ENCODE results near the gene GPR89A.
"Not testable (repeated sequence)": the region's sequence is repeated elsewhere in the genome, so short reads cannot be mapped to it uniquely, and the experiment has no call there.

GPR89A gene

DNA sequence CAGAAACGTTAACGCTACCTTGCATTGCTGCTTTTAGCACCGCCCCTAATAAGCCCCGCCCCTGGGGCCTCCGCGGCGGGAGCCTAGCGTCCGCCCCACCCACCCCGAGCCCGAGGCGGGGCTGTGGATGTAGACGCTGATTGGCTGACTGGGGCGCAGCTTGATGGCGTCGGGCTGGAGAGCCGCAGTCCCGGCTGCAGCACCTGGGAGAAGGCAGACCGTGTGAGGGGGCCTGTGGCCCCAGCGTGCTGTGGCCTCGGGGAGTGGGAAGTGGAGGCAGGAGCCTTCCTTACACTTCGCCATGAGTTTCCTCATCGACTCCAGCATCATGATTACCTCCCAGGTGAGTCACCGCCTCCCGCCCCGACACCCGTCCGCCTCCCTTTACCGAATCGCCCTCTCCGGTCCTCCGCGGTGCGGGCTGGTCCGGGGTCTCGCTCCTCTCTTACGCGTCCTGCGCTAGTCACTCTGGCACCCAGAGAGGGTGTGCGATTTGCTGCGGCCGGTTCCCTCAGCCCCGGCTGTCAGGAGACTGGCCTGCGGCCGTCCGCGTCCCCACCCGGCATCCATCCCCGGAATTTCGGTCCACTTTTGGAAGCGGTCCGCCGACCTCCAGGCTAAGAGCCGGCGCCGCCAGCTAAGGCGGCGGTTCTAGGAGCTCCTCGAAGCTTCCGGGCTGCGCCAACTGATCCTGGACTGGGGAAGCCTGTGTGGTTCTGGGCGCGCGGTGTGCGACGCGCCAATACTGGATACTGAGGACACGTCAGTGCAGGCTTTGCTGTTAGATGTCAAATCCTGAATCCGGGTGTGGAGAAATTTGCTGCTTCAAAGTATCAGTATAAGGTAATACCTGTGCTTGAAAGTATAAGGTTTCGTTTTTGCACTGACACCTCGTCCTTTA lies at the start of gene GPR89A:
GPR89A (plus strand) TSS at position 156 of the 901 bp plus-strand sequence; CDS start at position 302, 146 bp downstream.
- DNase-seq = peak; percentile 95 to 96

- DNase-seq = not testable (repeated sequence)
These were observed 21.0 kb upstream of the GPR89A start for GRCh38 chr1:145586820-145587219.

- DNase-seq = peak; percentile 19 to 32
These were observed 17.0 kb upstream of the GPR89A start for GRCh38 chr1:145590806-145591205.

GRCh38 chr1:145592347-145592746 lies 15.4 kb upstream of the GPR89A start:
- not testable (repeated sequence) for DNase-seq

- DNase-seq = not testable (repeated sequence)
These were observed 12.4 kb upstream of the GPR89A start for GRCh38 chr1:145595421-145595820.

GRCh38 chr1:145596236-145596635 lies 11.6 kb upstream of the GPR89A start:
- DNase-seq = not testable (repeated sequence)

DNA sequence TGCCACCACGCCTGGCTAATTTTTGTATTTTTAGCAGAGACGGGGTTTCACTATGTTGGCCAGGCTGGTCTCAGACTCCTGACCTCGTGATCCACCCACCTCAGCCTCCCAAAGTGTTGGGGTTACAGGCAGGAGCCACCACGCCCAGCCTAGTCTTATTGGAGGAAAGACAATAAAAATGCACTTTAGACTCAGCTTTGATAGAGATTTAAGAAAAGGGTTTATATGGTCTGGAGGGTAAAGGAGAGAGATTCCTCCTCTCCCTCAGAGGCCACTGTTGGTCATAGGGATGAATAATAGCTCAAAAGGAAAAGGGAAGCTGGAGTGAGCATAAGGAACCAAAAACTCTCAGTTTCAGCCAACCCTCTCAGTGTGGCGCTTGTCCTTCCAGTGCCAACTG lies 8.4 kb upstream of the GPR89A start:
- not testable (repeated sequence) for DNase-seq

DNA sequence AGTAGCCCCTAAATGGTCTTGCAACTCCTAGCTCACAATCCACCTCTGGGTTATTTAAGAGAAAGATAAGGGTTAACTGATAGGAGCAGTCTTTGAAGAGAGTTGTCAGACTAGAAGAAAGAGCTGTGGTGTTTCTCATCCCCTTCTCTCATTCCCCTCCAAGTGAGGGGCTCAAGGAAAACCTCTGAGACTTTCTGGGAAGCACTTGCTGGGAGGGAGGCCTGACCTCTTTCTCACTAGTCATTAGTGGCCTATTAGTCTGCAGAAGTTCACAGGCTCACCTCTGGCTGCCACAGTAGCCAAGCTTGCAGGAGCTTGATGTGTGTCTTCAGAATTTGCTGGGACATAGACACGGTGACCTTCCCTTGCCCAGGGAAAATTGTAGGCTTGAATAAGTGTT lies 6.2 kb upstream of the GPR89A start:
- DNase-seq = no peak

DNA sequence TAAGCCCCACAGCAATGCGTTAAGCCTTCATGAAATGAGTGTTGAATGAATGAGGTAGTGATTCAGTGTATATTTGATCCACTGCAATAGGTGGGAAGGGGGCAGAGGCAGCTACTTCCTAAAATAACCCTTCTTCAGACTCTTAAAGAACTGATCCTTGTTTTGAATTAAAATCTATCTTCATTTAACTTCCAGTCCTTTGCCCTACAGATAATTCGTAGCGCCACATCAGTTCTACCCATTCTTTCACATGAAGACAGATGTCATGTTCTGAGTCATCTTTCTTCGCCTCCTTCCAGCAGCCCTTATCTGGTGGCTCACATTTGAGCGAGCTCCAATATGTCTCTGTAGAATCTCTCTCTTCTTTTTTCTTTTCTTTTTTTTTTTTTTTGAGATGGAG lies 948 bp upstream of the GPR89A start:
- not testable (repeated sequence) for DNase-seq

DNA sequence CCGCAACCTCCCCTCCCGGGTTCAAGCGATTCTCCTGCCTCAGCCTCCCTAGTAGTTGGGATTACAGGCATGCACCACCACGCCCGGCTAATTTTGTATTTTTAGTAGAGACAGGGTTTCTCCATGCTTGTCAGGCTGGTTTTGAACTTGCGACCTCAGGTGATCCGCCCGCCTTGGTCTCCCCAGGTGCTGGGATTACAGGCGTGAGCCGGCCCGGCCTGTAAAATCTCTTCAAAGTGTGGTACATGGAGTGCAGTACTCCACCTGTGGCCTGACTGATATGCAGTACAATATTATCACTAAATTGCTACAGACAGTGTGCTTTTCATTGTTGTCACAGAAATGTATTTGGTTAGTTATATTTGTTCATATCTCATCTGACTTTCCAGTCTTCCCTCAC lies 499 bp upstream of the GPR89A start:
- not testable (repeated sequence) for DNase-seq

- not testable (repeated sequence) for DNase-seq
These were observed 3.0 kb downstream of the GPR89A start for GRCh38 chr1:145610744-145611143.

DNA sequence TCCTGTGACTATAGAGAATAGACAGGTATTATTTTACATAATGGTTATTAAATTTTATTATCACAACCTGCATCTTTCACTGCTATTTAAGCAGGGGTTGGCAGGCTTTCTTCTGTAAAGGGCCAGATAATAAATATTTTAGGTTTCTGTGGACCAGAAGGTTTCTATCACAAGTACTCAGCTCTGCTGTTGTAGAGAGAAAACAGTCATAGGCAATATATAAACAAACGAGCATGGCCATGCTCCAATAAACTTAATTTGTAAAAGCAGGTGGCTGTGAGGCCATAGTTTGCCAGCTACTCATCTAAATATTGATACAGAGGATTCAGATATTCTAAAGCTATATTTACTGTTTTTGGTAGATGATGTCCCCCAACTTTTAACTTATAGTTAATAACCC lies 12.3 kb downstream of the GPR89A start:
- not testable (repeated sequence) for DNase-seq

DNA sequence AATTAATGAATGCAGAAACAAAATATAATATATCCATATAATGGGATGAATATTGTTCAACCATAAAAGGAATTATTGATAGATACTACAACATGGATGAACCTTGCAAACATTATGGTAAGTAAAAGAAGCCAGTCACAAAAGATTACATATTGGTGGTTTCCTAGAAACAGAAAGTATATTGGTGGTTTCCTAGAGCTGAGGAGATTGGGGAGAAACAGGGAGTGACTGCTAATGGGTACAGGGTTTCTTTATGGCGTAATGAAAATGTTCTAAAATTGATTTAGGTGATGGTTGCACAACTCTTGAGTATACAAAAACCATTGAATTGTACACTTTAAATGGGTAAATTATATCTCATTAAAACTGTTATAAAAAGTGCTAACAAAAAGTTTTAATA lies 14.4 kb downstream of the GPR89A start:
- DNase-seq = not testable (repeated sequence)

DNA sequence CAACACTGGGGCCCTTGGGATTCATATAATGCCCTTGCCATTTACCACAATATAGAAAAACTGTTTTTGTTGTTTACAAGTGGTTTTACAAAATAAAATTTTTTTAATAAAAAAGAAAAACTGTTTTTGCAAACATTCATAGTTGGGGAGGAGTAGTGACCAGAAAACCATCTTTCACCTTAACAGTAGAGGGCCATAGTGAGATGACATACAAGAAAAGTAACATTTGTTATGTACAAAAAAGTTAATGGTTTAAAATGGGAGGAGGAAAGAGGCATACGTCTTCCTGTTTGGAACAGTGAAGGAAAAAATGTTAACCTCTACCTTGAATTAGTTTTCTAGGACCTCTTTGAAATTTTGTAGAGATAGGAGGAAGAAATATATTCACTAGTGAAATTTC lies 28.4 kb downstream of the GPR89A start:
- DNase-seq = not testable (repeated sequence)

GRCh38 chr1:145641886-145642285 lies 34.1 kb downstream of the GPR89A start:
- not testable (repeated sequence) for DNase-seq

GRCh38 chr1:145643990-145644389 lies 36.2 kb downstream of the GPR89A start:
- DNase-seq = not testable (repeated sequence)

GRCh38 chr1:145656245-145656943 lies 48.6 kb downstream of the GPR89A start:
- not testable (repeated sequence) for DNase-seq

DNA sequence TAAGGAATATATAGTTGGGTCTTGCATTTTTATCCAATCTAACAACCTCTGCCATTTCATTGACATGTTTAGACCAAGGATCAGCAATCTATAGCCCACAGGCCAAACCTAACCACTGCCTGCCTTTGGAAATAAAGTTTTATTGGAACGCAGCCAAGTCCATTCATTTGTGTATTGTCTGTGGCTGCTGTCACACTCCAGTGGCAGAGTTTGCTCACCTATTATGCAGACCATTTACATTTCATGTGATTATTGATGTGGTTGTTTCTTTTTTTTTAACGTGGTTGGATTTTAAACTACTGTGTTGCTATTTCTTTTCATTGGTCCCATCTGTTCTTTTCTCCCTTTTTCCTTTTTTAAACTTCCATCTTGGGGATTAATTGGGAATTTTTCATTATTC lies 54.7 kb downstream of the GPR89A start:
- DNase-seq = not testable (repeated sequence)

GRCh38 chr1:145665015-145665414 lies 57.2 kb downstream of the GPR89A start:
- DNase-seq = not testable (repeated sequence)

DNA sequence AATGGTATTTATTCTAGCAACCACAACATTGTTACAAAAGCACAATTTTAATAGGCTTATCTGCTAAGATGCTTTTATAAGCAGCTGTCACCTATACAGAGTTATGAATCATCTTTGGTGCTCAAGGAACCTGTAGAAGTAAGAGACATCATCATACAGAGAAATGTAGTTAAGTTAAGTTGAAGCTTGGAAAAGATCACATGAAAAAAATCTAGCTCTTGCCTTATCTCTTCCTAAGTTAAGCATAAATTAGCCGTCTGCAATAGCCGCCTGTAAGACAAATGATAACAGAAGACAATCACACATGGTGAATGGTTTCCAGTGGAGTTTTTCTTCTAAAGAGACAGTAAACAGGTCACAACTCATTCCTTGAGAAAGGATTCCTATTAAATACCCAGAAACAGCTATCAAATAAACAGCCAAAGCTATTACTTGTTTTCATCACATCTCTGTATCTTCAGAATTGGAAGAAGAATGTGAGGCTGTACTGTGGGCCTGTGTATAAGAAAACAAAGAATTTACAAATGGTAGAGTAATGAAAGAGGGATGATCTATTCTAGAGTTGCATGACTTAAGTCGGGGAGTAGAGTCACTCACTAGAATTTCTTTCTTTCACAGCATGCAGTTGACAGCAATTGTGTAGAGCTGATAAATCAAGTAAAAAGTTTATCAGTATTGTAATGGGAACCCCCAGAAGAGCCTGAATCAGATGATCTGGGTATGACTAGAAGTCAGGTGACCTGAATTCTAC lies 63.4 kb downstream of the GPR89A start:
- DNase-seq = not testable (repeated sequence)

GRCh38 chr1:145673217-145673616 lies 65.4 kb downstream of the GPR89A start:
- not testable (repeated sequence) for DNase-seq

GRCh38 chr1:145684858-145685257 lies 77.1 kb downstream of the GPR89A start:
- not testable (repeated sequence) for DNase-seq

DNA sequence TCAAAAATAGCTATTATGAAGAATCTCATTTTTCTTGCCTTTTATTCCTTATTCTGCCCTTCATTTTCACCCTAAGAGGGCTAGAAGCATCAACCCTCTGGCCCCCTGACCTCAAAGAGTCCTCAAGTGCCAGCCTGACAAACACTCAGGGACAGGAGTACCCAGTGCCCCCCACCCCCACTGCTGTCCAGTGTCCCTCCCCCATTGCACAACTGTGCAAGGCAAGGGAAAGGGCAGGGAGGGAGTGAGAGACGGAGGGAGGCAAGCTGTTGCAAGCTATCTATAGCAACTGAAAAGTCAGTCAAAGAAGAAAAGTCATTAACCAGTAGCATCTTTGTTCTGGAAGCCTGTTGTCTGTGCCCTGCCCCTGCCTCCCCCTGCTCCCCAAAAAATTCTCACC lies 78.3 kb downstream of the GPR89A start:
- DNase-seq = not testable (repeated sequence)

All from activated CD4-positive, alpha-beta T cell treated with anti-CD3 and anti-CD28 coated beads, Interleukin-2, amount 50 U/mL, for 4 hours (primary cell).